Stromal cell of bone marrow (primary cell): Measurements from ENCODE around the gene ST6GAL1.
"Not testable (repeated sequence)": the region's sequence is repeated elsewhere in the genome, so short reads cannot be mapped to it uniquely, and the experiment has no call there.

ENCODE experiments used
- DNase-seq: peaks from one replicate; pipeline ENCODE4 v3.0.0-alpha.2; 2012; ENCODE audit warnings: low read depth

The ST6GAL1 gene

GRCh38 chr3:187023340-187023739 lies 93.0 kb downstream of the ST6GAL1 start:
- DNase-seq = not testable (repeated sequence)

- no peak for DNase-seq
Observed at GRCh38 chr3:187024536-187025226, 94.4 kb downstream of the ST6GAL1 start.

GRCh38 chr3:187025254-187025655 lies 94.9 kb downstream of the ST6GAL1 start:
- DNase-seq = no peak

GRCh38 chr3:187025656-187026316 lies 95.5 kb downstream of the ST6GAL1 start:
- DNase-seq = no peak

GRCh38 chr3:187026317-187026670 lies 96.0 kb downstream of the ST6GAL1 start:
- no peak for DNase-seq

GRCh38 chr3:187027531-187028278 lies 97.4 kb downstream of the ST6GAL1 start:
- DNase-seq = no peak

- no peak for DNase-seq
Observed at GRCh38 chr3:187031934-187032333, 101.6 kb downstream of the ST6GAL1 start.

GRCh38 chr3:187036394-187036793 lies 106.1 kb downstream of the ST6GAL1 start:
- DNase-seq = no peak

- no peak for DNase-seq
Observed at GRCh38 chr3:187039100-187039722, 108.9 kb downstream of the ST6GAL1 start.

GRCh38 chr3:187039723-187040414 lies 109.5 kb downstream of the ST6GAL1 start:
- DNase-seq = no peak

- DNase-seq = peak; percentile 27
Observed at GRCh38 chr3:187040516-187041361, 110.4 kb downstream of the ST6GAL1 start.

- no peak for DNase-seq
Observed at GRCh38 chr3:187041362-187042307, 111.3 kb downstream of the ST6GAL1 start.

GRCh38 chr3:187042346-187042745 lies 112.0 kb downstream of the ST6GAL1 start:
- no peak for DNase-seq

GRCh38 chr3:187042874-187043458 lies 112.6 kb downstream of the ST6GAL1 start:
- DNase-seq = no peak

- no peak for DNase-seq
Observed at GRCh38 chr3:187044206-187044605, 113.9 kb downstream of the ST6GAL1 start.

GRCh38 chr3:187044867-187045552 lies 114.7 kb downstream of the ST6GAL1 start:
- DNase-seq = no peak

- no peak for DNase-seq
Observed at GRCh38 chr3:187046033-187046432, 115.7 kb downstream of the ST6GAL1 start.

- DNase-seq = no peak
Observed at GRCh38 chr3:187049462-187050101, 119.3 kb downstream of the ST6GAL1 start.
